ENCODE data around the gene DUSP6. TPM values are rescaled to one million over a fixed set of nuclear protein-coding genes. Genes with fewer than 3 reads are reported as not detected.

The DUSP6 gene
- total RNA-seq, 1 experiment from 2014 or later, result 9.4 TPM

Other genes starting within 250 kb of the DUSP6 start
- 8.0 and 8.1 TPM in 2 replicates for gene GALNT4, start 172.3 kb upstream of the DUSP6 start, total RNA-seq (2014; rRNA removed; shearing (Covaris generic))
- 14.5 and 18.4 TPM in 2 replicates for gene POC1B, start 173.5 kb upstream of the DUSP6 start, total RNA-seq (2014; rRNA removed; shearing (Covaris generic))

All from A172 (cell line).